ENCODE measurements around the gene RLN3.
"Not testable (repeated sequence)": the region's sequence is repeated elsewhere in the genome, so short reads cannot be mapped to it uniquely, and the experiment has no call there.

RLN3 gene

GRCh38 chr19:14003251-14004055 lies 24.5 kb upstream of the RLN3 start:
- peak overlapping the region; percentile 76 to 78 for H3K4me3 Mint-ChIP-seq
- no peak for DNase-seq
- peak overlapping the region; percentile 96 to 97 for H3K27ac Mint-ChIP-seq
- H3K4me1 Mint-ChIP-seq: peaks cover 61% of the 10 kb centered on the region
- H3K27me3 Mint-ChIP-seq: no peaks in the 10 kb centered on the region
- ATAC-seq: no peak
- peaks cover 6 to 8% of the 10 kb centered on the region in 2 donors for H3K9me3 Mint-ChIP-seq

GRCh38 chr19:14004619-14005348 lies 23.2 kb upstream of the RLN3 start:
- Mint-ChIP-seq H3K4me1 (peaks cover 61% of the 10 kb centered on the region), H3K4me3 (peak overlapping the region; percentile 77 to 94), H3K27ac (peak overlapping the region; percentile 91 to 95), H3K27me3 (no peaks in the 10 kb centered on the region), H3K9me3 (no peaks in the 10 kb centered on the region)
- ATAC-seq (no peak), DNase-seq (no peak)

GRCh38 chr19:14005349-14006084 lies 22.4 kb upstream of the RLN3 start:
- no peaks in the 10 kb centered on the region for H3K27me3 Mint-ChIP-seq
- H3K4me3 Mint-ChIP-seq: peak overlapping the region; percentile 94 to 96
- DNase-seq: peak; percentile 89 to 91
- H3K4me1 Mint-ChIP-seq: peaks cover 58% of the 10 kb centered on the region
- H3K9me3 Mint-ChIP-seq: no peaks in the 10 kb centered on the region
- peak; percentile 56 for ATAC-seq
- H3K27ac Mint-ChIP-seq: peak overlapping the region; percentile 91 to 100

GRCh38 chr19:14006085-14006765 lies 21.7 kb upstream of the RLN3 start, which contains the start of gene RFX1:
RFX1 (minus strand) TSS chr19:14006320; CDS start chr19:13993843, 12,477 bp downstream.
- DNase-seq (peak; percentile 100), ATAC-seq (peak; percentile 87)
- peak within 1 kb of the TSS; percentile 100 for H3K27ac Mint-ChIP-seq
- H3K4me1 Mint-ChIP-seq: peaks cover 51% of the 10 kb centered on the region
- no peaks in the 10 kb centered on the region for H3K27me3 Mint-ChIP-seq
- no peaks in the 10 kb centered on the region for H3K9me3 Mint-ChIP-seq
- peak within 1 kb of the TSS; percentile 94 to 96 for H3K4me3 Mint-ChIP-seq

GRCh38 chr19:14006766-14007562 lies 21.0 kb upstream of the RLN3 start:
- peak overlapping the region; percentile 94 to 96 for H3K4me3 Mint-ChIP-seq
- ATAC-seq (peak; percentile 57), DNase-seq (no peak)
- peak overlapping the region; percentile 100 for H3K27ac Mint-ChIP-seq
- no peaks in the 10 kb centered on the region for H3K27me3 Mint-ChIP-seq
- peaks cover 44% of the 10 kb centered on the region for H3K4me1 Mint-ChIP-seq
- H3K9me3 Mint-ChIP-seq: no peaks in the 10 kb centered on the region

- H3K9me3 Mint-ChIP-seq: no peaks in the 10 kb centered on the region
Measured at GRCh38 chr19:14012378-14012915, 15.5 kb upstream of the RLN3 start.

GRCh38 chr19:14015524-14016035 lies 12.4 kb upstream of the RLN3 start:
- peak; percentile 80 for ATAC-seq
- H3K27me3 Mint-ChIP-seq: no peaks in the 10 kb centered on the region

More at GRCh38 chr19:14012378-14012915, 15.5 kb upstream of the RLN3 start:
- no peak overlapping the region for H3K4me3 Mint-ChIP-seq
- peaks cover 9% of the 10 kb centered on the region for H3K4me1 Mint-ChIP-seq
- no peak overlapping the region for H3K27ac Mint-ChIP-seq
- DNase-seq (no peak), ATAC-seq (no peak)
- no peaks in the 10 kb centered on the region for H3K27me3 Mint-ChIP-seq

GRCh38 chr19:14019100-14019499 lies 8.8 kb upstream of the RLN3 start:
- Mint-ChIP-seq H3K27me3 (no peaks in the 10 kb centered on the region), H3K4me3 (no peak overlapping the region), H3K4me1 (peaks cover 21% of the 10 kb centered on the region), H3K9me3 (no peaks in the 10 kb centered on the region), H3K27ac (no peak overlapping the region)
- ATAC-seq (no peak), DNase-seq (no peak)

More at GRCh38 chr19:14015524-14016035, 12.4 kb upstream of the RLN3 start:
- H3K9me3 Mint-ChIP-seq: no peaks in the 10 kb centered on the region
- no peak overlapping the region for H3K27ac Mint-ChIP-seq
- H3K4me1 Mint-ChIP-seq: peaks cover 5% of the 10 kb centered on the region
- no peak overlapping the region for H3K4me3 Mint-ChIP-seq
- no peak for DNase-seq

GRCh38 chr19:14019739-14020138 lies 8.2 kb upstream of the RLN3 start:
- not testable (repeated sequence) for H3K27me3 Mint-ChIP-seq, H3K4me3 Mint-ChIP-seq, H3K9me3 Mint-ChIP-seq, H3K27ac Mint-ChIP-seq, ATAC-seq, DNase-seq
- H3K4me1 Mint-ChIP-seq: peaks cover 21% of the 10 kb centered on the region

- DNase-seq (no peak), ATAC-seq (no peak)
- H3K27ac Mint-ChIP-seq: no peak overlapping the region
- no peak overlapping the region for H3K4me3 Mint-ChIP-seq
- peaks cover 16% of the 10 kb centered on the region for H3K4me1 Mint-ChIP-seq
- no peaks in the 10 kb centered on the region for H3K27me3 Mint-ChIP-seq
- H3K9me3 Mint-ChIP-seq: no peaks in the 10 kb centered on the region
Measured at GRCh38 chr19:14021474-14021873, 6.5 kb upstream of the RLN3 start.

GRCh38 chr19:14022469-14022868 lies 5.5 kb upstream of the RLN3 start:
- no peaks in the 10 kb centered on the region for H3K27me3 Mint-ChIP-seq
- no peak overlapping the region for H3K4me3 Mint-ChIP-seq
- H3K9me3 Mint-ChIP-seq: no peaks in the 10 kb centered on the region
- no peak overlapping the region for H3K27ac Mint-ChIP-seq
- H3K4me1 Mint-ChIP-seq: peaks cover 16% of the 10 kb centered on the region
- DNase-seq: no peak
- ATAC-seq: no peak

GRCh38 chr19:14023404-14024235 lies 4.3 kb upstream of the RLN3 start:
- H3K4me1 Mint-ChIP-seq: peaks cover 16% of the 10 kb centered on the region
- H3K27ac Mint-ChIP-seq: peak overlapping the region in 1 of 2 donors; percentile 74
- no peak overlapping the region for H3K4me3 Mint-ChIP-seq
- DNase-seq: no peak
- no peaks in the 10 kb centered on the region for H3K27me3 Mint-ChIP-seq
- no peaks in the 10 kb centered on the region for H3K9me3 Mint-ChIP-seq
- ATAC-seq: no peak

- not testable (repeated sequence) for ATAC-seq, H3K27me3 Mint-ChIP-seq, H3K27ac Mint-ChIP-seq, DNase-seq, H3K9me3 Mint-ChIP-seq, H3K4me3 Mint-ChIP-seq
- H3K4me1 Mint-ChIP-seq: peaks cover 25% of the 10 kb centered on the region
Measured at GRCh38 chr19:14026652-14027192, 1.2 kb upstream of the RLN3 start.

Measured in stimulated activated naive CD8-positive, alpha-beta T cell treated with anti-CD3 and anti-CD28 coated beads, Interleukin-15, amount 100 ng/mL, for 72 hours (primary cell).